Activated CD8-positive, alpha-beta memory T cell treated with anti-CD3 and anti-CD28 coated beads, Interleukin-2, amount 50 U/mL, for 24 hours (primary cell): ENCODE measurements around the gene PSG2.
"Not testable (repeated sequence)": the region's sequence is repeated elsewhere in the genome, so short reads cannot be mapped to it uniquely, and the experiment has no call there.

Source experiments
- DNase-seq: peaks from one replicate; pipeline ENCODE4 v3.0.0-alpha.2; 2020; ENCODE audit errors: extremely low read depth

Gene PSG2

DNA sequence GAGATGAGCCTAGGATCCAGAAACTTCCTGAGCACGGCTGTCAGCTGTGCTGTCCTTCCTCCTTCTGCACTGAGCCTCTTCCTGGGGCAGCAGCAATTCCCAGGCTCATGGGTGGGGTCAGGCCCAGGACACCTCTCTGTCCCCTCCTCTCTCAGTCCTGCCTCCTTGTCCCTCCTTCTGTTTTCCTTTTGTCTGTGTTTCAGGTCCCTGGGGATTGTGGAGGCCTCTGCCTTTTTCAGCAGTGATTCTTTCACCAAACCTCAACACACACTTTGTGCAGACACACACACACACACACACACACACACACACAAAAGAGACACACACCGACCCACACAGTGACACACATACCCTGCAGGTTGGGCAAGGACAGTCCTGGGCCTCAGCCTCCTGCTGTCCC lies at the start of gene PSG2:
PSG2 (minus strand) TSS at position 101 of the 400 bp plus-strand sequence. CDS start 132 bp downstream, outside the sequence.
- DNase-seq, result not testable (repeated sequence)

DNA sequence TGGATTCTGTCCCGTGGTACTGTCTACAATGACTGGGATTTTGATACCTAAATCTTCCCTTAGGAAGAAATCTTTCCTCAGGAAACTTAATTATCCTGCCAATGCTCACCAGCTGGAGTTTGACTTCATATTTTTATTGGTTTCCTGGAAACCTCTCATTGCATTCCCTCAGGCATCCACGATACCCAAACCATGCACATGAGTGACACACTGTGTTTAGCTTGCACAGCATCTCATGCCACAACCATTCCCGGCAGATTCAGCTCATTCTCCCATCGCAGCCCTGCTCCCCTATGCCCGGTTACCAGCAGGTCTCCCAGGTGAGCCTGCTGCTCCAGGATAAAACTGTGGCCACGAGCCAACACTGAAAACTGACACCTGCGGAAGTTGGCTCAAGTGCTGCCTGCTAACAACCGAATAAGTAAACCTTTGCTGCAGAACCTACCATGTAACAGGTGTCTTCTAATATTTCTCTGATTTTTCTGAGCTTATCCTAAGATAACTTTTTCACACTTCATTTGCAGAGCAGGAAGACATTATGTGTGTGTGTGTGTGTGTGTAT lies 48.9 kb upstream of the PSG2 start:
- DNase-seq, result not testable (repeated sequence)

DNA sequence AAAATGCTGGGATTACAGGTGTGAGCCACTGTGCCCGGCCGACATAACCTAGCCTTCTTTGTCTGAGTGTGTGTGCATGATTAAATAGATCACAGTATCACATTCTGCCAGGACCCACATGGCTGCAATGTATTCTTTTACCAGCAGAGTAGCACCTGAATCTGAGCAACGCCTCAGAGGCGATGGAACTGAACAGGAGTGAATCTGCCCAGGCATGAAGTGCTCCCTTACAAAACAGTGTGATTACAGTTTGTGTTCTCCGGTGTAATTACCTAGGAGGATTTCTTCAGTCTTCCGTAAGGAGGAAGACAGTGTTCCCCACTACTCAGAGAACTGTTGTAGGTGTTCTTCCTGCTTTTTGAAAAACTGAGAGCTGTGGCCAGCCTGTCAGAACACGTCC lies 46.7 kb upstream of the PSG2 start:
- not testable (repeated sequence) for DNase-seq

DNA sequence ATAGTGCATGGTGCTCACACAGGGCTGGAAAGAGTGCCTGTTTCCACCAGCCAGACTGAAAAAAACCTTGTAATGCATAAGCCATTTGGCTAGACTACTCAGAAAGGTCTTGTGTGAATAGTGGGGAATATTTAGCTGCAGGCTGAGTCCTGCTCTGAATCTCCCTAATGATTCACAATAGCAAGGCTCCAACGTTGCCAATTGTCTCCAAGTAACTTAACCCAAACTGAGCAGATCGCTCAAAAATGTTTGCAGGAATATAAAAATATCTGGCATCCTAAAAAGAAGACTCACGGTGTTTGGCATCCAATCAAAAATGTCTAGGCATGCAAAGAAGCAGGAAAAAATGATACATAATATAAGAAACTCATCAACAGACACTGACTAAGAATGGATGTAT lies 44.8 kb upstream of the PSG2 start:
- not testable (repeated sequence) for DNase-seq

DNA sequence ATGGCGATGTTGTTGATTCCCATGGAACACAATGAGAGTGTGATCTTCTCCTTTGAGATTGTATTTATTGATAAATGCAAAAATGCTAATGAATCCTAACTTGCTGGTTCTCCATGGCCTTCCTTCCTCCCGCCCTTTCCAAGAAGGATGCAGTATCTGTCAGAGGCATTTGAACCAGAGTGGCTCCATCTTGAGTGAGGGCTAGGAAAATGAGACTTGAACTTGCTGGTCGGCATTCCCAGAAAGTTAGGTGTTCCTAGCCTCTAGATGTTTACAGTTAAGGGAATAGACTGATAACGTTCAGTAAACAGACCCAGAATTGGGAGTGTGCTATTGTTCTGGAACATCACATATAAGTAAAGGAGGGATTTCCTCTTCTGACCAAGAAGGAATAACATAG lies 44.2 kb upstream of the PSG2 start:
- no peak for DNase-seq

DNA sequence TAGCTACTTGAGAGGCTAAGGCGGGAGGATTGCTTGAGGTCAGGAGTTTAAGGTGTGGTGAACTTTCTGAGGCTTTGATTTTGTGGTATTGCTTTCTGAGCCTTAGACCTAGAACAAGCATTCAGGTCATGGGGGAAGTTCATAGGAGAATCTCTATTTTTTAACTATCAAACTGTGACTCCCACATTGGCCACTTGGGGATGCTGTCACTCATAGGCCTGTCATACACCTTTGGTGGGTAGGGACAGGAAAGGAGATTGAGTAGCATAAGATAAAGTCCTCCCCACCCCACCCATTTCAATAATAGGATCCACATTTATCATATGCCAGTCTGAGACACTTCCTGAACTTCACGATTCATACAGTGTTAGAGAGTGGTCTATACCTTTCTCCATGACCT lies 41.9 kb upstream of the PSG2 start:
- DNase-seq, result no peak

DNA sequence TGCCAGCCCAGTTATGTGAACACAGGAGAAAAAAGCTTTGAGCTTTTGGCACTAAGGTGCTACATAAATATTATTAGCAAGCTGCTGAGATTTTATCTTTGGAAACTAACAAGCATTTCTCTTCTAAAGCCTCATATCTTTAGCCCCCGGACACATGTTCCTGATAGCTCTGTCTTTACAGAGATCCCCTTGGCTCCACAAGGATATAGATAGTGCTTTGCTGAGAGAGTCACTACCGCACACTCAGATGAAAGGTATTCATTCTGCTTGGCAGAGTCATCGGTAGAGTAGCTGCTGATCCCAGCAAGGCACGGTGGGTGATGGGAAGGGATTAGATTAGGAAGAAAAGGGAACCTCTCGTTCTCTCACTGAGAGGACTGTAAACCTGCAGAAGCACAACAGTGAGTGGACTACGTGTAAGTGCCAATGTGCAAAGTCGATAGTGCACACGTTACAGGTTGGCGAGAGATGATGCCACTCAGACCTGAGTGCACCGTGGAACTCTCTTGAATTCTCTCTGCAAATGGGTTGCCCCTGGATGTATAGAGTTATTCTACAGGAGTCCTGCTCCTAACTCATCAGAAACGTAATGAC lies 38.0 kb upstream of the PSG2 start:
- DNase-seq, result not testable (repeated sequence)

DNA sequence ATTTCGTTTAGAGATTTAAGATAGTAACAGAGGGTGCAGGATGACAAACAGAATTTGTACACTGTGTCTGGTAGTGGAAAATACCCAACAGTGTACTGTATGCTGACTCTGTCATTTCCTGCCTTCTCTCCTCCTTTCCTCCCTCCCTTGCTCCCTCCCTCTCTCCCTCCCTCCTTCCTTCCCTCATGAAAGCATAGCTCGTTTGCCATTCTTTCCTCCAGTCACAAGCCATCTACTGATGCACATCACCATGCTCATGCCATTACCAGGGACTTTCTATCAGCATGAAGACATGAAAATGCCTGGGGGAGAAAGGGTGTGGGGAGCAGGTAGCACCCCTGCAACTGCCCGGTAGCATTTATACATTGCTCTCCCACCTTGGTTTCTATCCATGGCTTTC lies 37.0 kb upstream of the PSG2 start:
- DNase-seq, result not testable (repeated sequence)

DNA sequence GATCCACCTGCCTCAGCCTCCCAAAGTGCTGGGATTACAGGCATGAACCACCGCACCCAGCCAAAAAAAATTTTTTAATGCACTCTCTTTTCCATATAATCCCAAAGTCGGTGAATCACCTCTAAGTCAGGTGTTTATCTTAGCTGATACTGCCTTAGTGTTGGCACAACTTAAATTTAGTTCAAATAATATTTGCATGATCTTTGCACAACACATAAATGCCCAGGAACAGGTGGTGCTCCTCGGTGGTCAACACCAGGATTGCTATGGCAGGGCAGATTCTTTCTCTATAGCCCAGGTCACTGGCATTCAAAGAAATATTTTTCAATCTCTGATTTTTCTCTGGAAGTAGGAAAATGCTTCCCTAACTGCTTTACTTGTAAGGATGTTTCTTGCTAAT lies 33.9 kb upstream of the PSG2 start:
- DNase-seq, result not testable (repeated sequence)

DNA sequence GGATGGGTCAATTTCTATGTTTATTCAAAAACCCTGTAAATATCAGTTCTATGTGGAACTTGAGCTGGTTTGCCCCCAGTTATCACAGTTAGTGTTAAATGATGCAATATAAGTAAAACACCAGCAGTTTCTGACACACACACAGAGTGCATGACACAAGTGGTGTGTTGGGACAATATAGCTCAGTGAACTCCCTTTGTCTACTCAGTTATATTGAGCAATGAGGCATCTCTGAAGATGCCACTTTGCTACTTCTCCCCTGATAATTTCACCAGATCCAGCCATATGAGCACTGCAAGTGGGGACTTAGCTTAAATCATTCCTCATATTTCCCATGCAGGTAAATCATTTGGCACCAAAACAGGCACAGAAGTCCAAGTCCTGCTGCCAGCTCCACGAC lies 33.0 kb upstream of the PSG2 start:
- not testable (repeated sequence) for DNase-seq

DNA sequence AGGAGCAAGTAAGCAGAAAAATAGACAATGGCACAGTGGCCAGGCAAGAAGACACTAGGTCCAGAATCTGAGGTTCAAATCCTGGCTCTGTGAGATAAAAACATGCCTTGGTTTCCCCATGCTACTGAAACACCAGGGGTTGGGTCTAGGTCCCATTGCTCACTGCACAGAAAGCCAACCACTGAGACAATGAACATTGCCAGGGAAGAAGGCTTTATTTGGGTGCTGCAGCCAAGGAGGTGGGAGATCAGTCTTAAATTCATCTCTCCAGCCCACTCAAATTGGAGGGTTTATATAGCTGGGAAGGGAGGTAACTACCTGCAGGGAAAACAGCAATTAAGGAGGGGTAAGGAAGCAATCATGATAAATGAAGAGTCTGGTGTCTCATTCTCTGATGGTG lies 32.6 kb upstream of the PSG2 start:
- not testable (repeated sequence) for DNase-seq

DNA sequence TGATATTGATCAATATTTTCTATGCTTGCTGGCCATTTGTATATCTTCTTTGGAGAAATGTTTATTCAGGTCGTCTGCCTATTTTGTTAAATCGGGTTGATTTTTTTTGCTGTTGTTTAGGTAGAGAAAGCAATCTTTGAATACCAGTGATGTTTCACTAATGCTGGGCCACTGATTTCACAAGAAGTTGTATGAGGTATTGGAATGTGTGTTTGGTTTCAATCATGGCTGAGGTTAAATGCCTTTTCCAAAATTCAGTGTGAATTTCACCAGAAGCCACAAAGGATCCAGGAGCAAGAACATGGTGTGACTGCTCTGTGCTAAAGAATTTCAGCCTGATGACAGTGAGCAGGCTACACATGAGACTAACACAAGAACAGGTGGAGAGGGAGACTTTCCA lies 32.1 kb upstream of the PSG2 start:
- not testable (repeated sequence) for DNase-seq

DNA sequence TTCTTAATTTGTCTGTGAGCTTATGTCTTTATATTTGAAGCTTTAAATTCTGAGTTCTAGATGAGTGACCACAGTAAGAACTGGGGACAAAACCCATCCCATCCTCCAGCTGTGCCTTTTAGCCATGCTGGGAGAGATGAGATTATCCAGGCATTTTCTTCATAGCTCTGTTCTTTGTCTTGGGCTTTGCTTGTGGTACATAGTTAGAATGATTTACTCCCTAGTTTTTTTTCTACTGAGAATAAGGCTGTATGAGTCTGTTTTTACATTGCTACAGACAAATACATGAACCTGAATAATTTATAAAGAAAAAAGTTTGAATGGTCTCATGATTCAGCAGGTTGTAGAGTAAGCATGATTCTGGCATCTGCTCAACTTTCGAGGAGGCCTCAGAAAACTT lies 24.9 kb upstream of the PSG2 start:
- not testable (repeated sequence) for DNase-seq

DNA sequence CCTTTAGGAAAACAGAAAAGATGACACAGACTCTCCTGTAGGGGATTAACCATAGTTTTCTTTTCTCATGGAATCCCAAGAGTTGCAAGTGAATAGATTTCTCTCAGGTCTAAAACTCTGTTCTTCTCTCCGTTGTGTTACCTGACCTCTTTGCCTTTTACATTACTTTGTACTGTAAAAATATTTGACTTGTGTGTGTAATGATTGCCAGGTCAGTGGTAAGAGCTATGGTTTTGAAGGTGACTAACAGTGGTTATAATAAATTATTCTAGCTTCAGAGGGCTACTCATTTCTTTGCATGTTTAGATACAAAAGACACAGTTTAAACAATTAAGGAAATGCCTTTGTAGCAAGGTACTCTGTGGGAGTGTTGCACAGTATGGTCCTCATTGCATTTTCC lies 23.0 kb upstream of the PSG2 start:
- no peak for DNase-seq

DNA sequence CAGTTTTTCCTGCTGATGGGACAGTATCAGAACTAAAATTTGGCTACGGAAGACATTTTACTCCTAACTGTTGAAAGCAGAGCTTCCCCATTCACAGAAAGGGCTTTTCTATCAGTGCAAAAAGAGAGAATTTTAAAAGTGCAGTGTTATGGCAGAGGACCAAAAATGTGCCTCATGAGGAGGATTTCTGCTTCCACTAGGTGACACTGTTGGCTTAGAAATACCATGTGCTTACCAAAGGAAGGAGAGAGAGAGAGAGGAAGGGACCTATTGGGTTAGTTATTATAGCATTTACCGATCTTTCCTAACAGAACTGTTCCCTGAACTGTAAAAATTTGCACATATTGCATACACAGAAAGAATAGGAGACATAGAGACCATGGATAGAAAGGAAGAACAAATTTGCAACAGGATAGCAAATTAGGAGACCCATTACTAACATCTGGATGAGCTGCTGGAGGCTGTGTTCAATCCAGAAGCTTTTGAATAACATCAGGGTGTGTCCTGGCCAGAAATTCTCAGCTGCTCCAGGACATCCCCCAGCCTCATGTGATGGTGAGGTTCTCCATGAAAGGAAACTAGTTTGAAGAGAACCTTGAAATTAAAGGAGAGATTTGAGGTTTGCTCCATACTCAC lies 21.8 kb upstream of the PSG2 start:
- not testable (repeated sequence) for DNase-seq

DNA sequence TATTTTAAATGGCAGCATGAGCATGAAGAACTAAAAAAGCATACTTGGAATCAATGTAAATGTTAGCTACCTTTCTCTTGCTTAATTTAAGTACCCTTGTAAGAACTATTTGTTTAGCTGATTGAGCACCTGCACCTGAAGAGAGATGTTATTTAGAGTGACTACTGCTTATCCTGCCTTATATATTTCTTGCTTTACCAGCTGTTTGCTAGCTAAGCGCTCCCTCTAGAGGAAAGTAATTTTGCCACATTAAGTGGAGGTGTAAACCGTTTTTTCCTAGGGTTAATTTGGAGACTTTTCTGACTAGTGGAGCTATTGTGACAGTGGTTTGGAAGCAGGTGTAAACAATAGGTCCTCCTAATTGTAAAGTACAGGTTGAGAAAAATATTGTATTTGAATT lies 19.4 kb upstream of the PSG2 start:
- DNase-seq, result no peak

DNA sequence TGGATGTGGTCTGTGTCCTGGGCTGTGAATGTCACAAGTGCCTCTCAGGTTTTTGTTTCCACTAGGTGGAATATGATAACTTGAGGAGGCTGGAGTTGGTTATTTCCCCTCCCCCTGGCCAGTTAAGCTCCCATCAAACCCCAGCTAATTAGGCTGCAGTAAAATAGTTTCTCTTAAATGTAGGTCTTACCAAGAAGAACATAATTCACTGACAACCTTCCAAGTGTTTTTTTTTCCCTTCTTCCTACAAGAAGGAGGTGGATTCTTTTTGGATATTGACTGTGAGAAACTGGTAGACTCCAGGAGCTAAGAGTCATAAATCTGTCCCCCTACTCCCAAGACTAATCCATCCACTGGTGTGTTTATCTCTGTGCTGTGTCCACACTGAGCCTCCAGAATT lies 15.9 kb upstream of the PSG2 start:
- DNase-seq, result not testable (repeated sequence)

DNA sequence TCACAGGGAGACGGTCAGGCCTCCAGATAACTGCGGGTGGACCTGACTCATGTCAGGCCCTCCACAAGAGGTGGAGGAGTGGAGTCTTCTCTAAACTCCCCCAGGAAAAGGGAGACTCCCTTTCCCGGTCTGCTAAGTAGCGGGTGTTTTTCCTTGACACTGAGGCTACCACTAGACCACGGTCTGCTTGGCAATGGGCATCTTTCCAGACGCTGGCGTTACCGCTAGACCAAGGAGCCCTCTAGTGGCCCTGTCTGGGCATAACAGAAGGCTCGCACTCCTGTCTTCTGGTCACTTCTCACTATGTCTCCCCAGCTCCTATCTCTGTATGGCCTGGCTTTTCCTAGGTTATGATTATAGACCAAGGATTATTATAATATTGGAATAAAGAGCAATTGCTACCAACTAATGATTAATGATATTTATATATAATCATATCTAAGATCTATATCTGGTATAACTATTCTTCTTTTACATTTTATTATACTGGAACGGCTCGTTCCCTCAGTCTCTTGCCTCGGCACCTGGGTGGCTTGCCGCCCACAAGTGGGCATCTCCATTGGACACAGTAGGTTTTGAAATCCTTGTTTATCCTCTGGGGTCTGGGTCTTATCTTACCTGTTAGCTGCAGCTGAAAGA lies 5.3 kb upstream of the PSG2 start:
- DNase-seq, result not testable (repeated sequence)

DNA sequence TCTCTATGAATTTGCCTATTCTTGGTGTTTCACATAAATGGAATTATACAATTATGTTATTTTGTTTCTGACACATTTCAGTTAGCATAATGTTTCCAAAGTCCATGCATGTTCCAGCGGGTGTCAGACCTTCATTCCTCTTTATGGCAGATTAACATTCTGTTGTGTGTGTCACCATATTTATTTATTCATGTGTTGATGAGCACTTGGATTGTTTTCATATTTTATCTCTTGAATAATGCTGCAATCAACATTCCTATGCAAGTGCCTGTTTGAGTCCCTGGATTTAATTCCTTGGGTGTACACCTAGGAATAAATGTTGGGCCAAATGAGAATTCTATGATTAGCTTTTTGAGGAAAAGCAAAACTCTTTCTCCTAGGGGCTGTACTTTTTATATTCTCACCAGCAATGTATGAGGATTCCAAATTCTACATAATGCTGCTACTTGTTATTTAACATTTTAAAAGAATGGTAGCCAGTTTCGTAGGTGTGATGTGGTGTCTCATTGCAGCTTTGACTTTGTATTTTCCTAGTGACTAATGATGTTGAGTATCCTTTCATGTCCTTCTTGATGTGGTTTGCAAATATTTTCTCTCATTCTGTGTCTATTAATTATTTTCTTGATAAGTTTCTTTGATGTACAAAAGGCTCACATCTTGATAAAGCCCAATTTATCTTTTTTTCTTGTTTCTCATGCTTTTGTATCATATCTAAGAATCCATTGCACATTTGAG lies 3.5 kb upstream of the PSG2 start:
- not testable (repeated sequence) for DNase-seq

DNA sequence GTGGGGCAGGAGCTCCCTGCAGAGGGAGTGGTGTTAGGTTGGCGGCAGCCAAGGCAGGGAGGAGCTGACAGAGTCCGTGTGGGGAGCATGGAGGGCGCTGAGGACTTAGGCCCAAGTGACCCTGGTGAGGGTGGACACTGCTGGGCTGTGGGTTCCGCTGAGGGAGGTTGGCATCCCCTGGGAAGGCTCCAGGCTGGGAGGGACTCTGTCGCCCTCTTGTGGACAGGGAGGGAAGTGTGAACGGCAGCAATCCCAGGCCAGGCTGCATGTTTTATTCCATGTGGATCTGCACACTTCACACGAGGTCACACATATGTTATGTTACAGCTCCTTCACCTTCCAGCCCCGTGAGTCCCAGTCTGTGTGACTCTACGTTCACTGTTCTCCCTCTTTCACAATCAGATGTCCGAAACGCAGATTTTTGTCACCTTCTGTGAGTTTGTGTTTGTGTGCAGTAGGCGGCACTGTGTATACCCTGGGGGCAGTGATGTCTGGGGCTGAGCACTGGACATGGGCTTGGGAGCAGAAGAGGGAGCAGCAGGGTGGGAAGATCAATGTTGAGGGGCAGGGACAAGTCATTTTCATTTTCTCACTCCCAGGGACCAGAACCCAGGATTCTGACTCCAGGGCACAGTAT lies 1.8 kb upstream of the PSG2 start:
- DNase-seq, result not testable (repeated sequence)

DNA sequence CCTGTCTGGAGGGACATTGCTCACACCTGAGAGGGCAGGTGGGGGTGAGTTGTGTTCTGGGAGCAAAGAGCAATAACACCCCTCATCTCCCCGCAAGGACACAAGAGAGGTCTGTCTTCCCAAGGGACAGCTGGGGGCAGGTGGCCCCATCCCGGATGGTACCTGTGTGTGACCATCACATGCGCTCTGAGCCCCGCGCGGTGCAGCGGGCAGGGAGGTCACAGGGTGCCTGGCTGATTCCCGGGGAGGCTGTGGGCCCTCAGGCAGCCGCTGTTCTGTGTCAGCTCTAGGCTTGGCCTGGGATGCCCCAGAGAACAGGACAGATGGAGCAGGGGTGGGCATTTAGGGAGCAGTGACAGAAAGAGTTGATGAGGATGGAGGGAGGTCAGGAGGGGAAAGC lies 1.2 kb upstream of the PSG2 start:
- not testable (repeated sequence) for DNase-seq

DNA sequence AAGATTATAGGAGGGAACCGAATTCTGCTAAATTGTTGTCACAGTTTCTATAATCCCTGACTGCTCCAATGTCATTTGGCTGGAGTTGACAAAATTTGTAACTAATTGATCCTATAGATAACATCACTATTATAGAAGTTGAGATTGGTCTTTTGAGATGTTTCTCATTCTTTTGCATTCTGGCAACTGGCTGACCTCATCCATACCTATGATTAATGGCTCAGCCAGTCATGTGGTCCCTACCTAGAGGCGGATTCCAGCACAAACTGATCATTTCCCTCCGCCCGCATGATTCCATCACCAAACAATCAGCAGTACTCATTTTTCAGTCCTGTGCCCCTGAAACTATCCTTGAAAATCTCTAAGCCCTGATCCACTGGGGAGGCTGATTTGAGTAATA lies 4.2 kb downstream of the PSG2 start:
- no peak for DNase-seq
